Muscle of leg (tissue), 11 donors: ENCODE measurements around the gene PLTP. TPM values are rescaled to one million over a fixed set of nuclear protein-coding genes. Genes with fewer than 3 reads are reported as not detected.

Experiments used
- DNase-seq: peaks from one replicate; pipeline ENCODE4 v3.0.0; 2013
- H3K27ac ChIP-seq: one replicate; pipeline ENCODE4 v1.5.1; 2013; ENCODE audit warnings: mild to moderate bottlenecking, low read length, control low read depth
- H3K27me3 ChIP-seq: one replicate; pipeline ENCODE4 v1.6.1; 2013; ENCODE audit warnings: low read length; ENCODE audit not compliant: control insufficient read depth, insufficient read depth
- H3K36me3 ChIP-seq: one replicate; pipeline ENCODE4 v1.6.1; 2013; ENCODE audit warnings: low read length; ENCODE audit not compliant: control insufficient read depth, insufficient read depth
- H3K4me1 ChIP-seq: one replicate; pipeline ENCODE4 v1.6.1; 2013; ENCODE audit warnings: low read length; ENCODE audit not compliant: control insufficient read depth, insufficient read depth
- H3K4me3 ChIP-seq: one replicate; pipeline ENCODE4 v1.5.1; 2013; ENCODE audit warnings: low read length, control low read depth
- H3K9me3 ChIP-seq: replicated peaks from 2 replicates; pipeline ENCODE4 v1.6.1; 2013; ENCODE audit warnings: low read depth, low read length; ENCODE audit not compliant: control insufficient read depth
- WGBS: methylation state at CpG from one replicate; pipeline ENCODE4 v1.1.5; 2013; ENCODE audit warnings: missing lambda C conversion rate; ENCODE audit not compliant: insufficient coverage; 5-methylcytosine and 5-hydroxymethylcytosine counted together
- polyA plus RNA-seq, 8 donors: library from polyadenylated mRNA; unstranded; fragments of 120-200 nt; gene quantifications; one replicate each; pipeline versions ENCODE4 v1.2.1 to v1.2.3, GENCODE V29; 2013; ENCODE audit warnings: inconsistent platforms in 1 of 8, low replicate concordance in 1 of 8; ENCODE audit not compliant: insufficient read length in 8 of 8, insufficient read depth in 1 of 8
- total RNA-seq: library from RNA; stranded (reverse); fragments of 120-200 nt; gene quantifications from one replicate; pipeline ENCODE4 v1.2.4, GENCODE V29; 2013

PLTP gene
- total and polyA plus RNA-seq, 9 donors, result 13.0 to 39.4 (median 23.9) TPM

GRCh38 chr20:45920462-45921336, 8.7 kb upstream of the PLTP start:
- Histone ChIP-seq H3K9me3 (no peaks in the 10 kb centered on the region), H3K4me1 (peaks cover 50% of the 10 kb centered on the region), H3K4me3 (no peak overlapping the region), H3K27ac (peak overlapping the region; percentile 69), H3K27me3 (no peaks in the 10 kb centered on the region), H3K36me3 (no peaks in the 10 kb centered on the region)
- WGBS, result 77% methylated on average over 5 of the region's 9 CpGs
- DNase-seq, result no peak

DNA sequence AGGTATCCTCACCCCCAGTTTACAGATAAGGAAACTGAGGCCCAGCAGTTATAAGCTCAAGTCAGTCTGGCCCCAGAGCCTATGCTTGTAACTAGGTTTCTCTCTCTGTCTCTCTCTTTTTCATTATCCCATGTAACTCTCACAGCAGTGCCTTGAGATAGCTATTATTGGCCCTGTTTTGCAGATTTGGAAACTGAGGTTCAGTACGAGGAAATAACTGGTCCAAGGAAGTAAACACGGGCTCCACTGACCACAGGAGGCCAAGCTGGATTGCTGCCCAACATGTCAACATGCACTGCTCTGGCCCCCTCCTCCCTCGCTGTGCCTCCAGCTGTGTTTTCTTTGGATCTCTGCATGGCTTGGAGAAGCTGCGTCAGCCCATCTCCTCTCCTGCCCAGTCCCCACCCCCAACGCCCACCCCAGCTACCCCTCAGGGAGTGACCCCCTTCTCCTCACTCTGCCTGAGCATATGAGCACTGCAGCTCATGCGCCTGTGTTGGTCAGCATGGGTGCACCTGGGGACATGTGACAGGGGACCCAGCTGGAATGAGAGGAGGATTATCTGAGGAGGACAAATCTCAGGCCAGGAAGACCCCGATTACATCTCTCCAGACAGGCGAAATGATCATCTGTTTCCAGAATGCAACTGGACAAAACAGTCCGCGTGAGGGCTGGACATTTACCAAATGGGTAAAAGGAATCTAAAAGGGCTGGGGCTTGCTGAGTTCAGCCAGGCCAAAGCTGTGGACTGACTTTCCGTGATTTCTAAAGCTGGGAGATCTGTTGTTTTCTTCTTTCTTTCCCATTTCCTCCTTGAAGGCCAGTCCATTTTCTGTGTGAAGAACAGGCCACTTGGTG, 7.8 kb upstream of the PLTP start:
- Histone ChIP-seq H3K4me1 (peaks cover 41% of the 10 kb centered on the region), H3K4me3 (no peak overlapping the region), H3K9me3 (no peaks in the 10 kb centered on the region), H3K36me3 (no peaks in the 10 kb centered on the region), H3K27me3 (no peaks in the 10 kb centered on the region), H3K27ac (peak overlapping the region; percentile 69)
- peak; percentile 91 for DNase-seq
- WGBS, result 3% methylated on average over 5 of the region's 11 CpGs

DNA sequence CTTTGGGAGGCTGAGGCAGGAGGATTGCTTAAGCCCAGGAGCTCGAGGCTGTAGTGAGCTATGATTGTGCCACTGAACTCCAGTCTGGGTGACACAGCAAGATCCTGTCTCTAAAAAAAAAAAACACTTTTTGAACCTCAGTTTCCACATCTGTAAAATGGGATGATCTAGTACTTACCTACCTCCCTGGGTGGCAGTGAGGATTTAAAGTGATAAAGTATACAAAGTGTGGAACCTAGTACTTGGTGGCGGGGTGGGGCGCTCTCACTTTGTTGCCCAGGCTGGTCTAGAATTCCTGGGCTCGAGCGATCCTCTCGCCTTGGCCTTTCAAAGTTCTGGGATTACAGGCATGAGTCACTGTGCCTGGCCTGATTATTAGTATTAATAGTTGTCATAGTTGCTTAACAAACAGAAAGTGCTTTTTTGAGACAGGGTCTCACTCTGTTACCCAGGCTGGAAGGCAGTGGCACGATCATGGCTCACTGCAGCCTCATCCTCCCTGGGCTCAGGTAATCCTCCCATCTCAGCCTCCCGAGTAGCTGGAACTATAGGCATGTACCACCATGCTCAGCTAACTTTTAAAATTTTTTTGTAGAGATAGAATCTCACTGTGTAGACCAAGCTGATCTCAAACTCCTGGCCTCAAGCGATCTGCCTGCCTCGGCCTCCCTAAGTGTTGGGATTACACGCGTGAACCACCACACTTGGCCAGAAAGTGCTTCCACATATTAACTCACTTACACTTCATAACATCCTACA, 7.0 kb upstream of the PLTP start:
- Histone ChIP-seq H3K4me1 (peaks cover 33% of the 10 kb centered on the region), H3K4me3 (no peak overlapping the region)
- no peak for DNase-seq

GRCh38 chr20:45918182-45918737, 6.3 kb upstream of the PLTP start:
- DNase-seq, result peak; percentile 74
- Histone ChIP-seq H3K9me3 (no peaks in the 10 kb centered on the region), H3K27me3 (no peaks in the 10 kb centered on the region), H3K27ac (peak overlapping the region; percentile 80), H3K36me3 (no peaks in the 10 kb centered on the region), H3K4me1 (peaks cover 32% of the 10 kb centered on the region), H3K4me3 (no peak overlapping the region)
- 0% methylated on average over 2 of the region's 5 CpGs for WGBS

More for the DNA sequence above, 7.0 kb upstream of the PLTP start:
- peak overlapping the region; percentile 80 for H3K27ac ChIP-seq
- H3K36me3 ChIP-seq, result no peaks in the 10 kb centered on the region
- H3K27me3 ChIP-seq, result no peaks in the 10 kb centered on the region
- WGBS, result 84% methylated on average over 4 of the region's 12 CpGs
- H3K9me3 ChIP-seq, result no peaks in the 10 kb centered on the region

DNA sequence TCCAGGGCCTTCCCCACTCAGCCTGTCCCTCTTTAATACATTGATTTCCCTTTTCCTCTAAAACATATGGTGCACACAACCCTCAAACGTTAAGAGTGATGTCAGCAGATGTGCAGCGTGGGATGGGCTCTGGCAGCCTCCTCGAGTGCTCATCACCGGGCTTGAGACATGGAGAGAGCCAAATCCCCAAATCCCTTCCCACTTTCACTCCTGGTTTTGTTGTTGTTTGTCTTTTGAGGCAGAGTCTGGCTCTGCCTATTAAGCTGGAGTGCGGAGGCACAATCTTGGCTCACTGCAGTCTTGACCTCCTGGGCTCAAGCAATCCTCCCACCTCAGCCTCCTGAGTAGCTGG, 5.8 kb upstream of the PLTP start:
- peak overlapping the region; percentile 80 for H3K27ac ChIP-seq
- H3K4me3 ChIP-seq, result no peak overlapping the region
- DNase-seq, result peak; percentile 91

DNA sequence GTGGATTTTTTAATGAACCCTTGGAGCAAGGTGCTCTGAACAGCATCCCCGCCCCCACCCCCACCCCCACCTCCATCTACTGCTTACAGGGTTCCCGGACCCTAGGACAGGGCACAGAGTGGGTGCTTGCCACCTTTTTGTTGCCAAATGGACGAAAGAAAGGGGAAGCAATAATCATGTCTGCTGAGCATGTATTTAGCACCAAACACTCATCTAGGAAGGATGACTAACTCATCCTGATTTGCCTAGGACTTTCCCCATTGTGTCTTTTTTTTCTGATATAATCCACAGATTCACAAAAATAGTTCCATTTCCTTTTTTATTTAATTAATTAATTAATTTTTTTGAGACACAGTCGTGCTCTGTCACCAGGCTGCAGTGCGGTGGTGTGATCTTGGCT, 1.2 kb upstream of the PLTP start:
- peaks cover 25% of the 10 kb centered on the region for H3K4me1 ChIP-seq
- H3K27me3 ChIP-seq, result peaks cover 16% of the 10 kb centered on the region
- no peak overlapping the region for H3K27ac ChIP-seq
- DNase-seq, result no peak
- H3K36me3 ChIP-seq, result no peaks in the 10 kb centered on the region
- no peak overlapping the region for H3K4me3 ChIP-seq
- WGBS, result no CpG with 5 or more reads among the region's 5 CpGs
- no peaks in the 10 kb centered on the region for H3K9me3 ChIP-seq

More for the DNA sequence above, 5.8 kb upstream of the PLTP start:
- WGBS, result 20% methylated on average over 2 of the region's 5 CpGs
- Histone ChIP-seq H3K4me1 (peaks cover 32% of the 10 kb centered on the region), H3K27me3 (peaks cover under 1% of the 10 kb centered on the region), H3K36me3 (no peaks in the 10 kb centered on the region), H3K9me3 (no peaks in the 10 kb centered on the region)

DNA sequence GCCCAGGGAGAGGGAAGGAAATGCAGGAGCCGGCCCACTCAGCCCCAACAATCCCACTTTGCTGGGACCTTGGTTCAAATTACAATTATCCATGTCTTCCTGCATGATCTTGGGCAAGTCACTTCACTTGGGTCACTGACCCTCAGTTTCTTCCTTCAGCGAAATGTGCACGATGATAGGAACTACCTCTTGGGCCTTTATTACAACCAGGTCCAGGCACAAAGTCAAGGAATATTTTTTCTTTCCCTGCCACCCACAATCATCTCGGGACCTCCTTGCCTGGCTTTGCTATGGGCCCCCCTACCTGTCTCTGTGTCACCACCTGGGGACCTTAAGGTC, 358 bp upstream of the PLTP start:
- Histone ChIP-seq H3K4me1 (peaks cover 18% of the 10 kb centered on the region), H3K9me3 (no peaks in the 10 kb centered on the region), H3K27me3 (peaks cover 16% of the 10 kb centered on the region), H3K4me3 (peak overlapping the region; percentile 31), H3K36me3 (no peaks in the 10 kb centered on the region), H3K27ac (peak overlapping the region; percentile 8)
- 13% methylated on average over 3 of the region's 4 CpGs for WGBS
- DNase-seq, result no peak

- H3K4me3 ChIP-seq, result peak overlapping the region; percentile 31
- H3K36me3 ChIP-seq, result no peaks in the 10 kb centered on the region
- peak overlapping the region; percentile 76 for H3K27ac ChIP-seq
- WGBS, result 2% methylated on average over 23 of the region's 43 CpGs
- no peaks in the 10 kb centered on the region for H3K9me3 ChIP-seq
- H3K27me3 ChIP-seq, result peaks cover 16% of the 10 kb centered on the region
- peak; percentile 97 for DNase-seq
- peaks cover 18% of the 10 kb centered on the region for H3K4me1 ChIP-seq
These were observed 1.1 kb downstream of the PLTP start for GRCh38 chr20:45910670-45911485.
